ENCODE data around the gene STON2. TPM values are rescaled to one million over a fixed set of nuclear protein-coding genes. Genes with fewer than 3 reads are reported as not detected.
A peak's percentile ranks its signal among the peaks of the same experiment; 100 is the strongest.

The STON2 gene
- total RNA-seq, 1 experiment from 2014 or later = 0.36 TPM

DNA sequence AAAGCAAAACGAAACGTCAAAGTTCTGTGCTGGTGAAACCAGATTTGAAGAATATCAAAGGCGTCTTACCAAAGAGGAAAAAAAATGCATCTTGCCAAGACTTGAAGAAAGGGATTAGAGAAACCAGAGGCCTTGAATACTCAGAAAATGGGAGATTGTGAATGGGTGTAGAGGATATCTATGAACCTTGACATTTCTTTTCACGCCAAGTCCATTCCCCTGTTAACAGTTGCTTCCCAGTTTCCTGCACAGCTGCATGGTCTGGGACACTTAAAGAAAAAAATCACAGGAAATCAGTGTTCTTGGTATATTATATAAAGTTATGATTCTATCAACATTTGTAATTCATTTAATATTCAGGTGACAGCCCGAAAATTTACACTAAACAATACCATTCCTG is 178.0 kb downstream of the STON2 start:
- no peak for TF ChIP-seq POLR2AphosphoS5 (IDR thresholded peaks at IDR 0.05; ENCODE audit: low read depth, low read length)
- no peak for TF ChIP-seq TCF7L2 (IDR thresholded peaks at IDR 0.05; ENCODE audit: low read depth, low read length)
- TF ChIP-seq, protein P1, sequence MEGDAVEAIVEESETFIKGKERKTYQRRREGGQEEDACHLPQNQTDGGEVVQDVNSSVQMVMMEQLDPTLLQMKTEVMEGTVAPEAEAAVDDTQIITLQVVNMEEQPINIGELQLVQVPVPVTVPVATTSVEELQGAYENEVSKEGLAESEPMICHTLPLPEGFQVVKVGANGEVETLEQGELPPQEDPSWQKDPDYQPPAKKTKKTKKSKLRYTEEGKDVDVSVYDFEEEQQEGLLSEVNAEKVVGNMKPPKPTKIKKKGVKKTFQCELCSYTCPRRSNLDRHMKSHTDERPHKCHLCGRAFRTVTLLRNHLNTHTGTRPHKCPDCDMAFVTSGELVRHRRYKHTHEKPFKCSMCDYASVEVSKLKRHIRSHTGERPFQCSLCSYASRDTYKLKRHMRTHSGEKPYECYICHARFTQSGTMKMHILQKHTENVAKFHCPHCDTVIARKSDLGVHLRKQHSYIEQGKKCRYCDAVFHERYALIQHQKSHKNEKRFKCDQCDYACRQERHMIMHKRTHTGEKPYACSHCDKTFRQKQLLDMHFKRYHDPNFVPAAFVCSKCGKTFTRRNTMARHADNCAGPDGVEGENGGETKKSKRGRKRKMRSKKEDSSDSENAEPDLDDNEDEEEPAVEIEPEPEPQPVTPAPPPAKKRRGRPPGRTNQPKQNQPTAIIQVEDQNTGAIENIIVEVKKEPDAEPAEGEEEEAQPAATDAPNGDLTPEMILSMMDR (IDR thresholded peaks at IDR 0.05) = no peak
- TF ChIP-seq SIN3A (IDR thresholded peaks at IDR 0.05; ENCODE audit: borderline replicate concordance, insufficient read depth, low read depth, low read length) = no peak
- TF ChIP-seq, protein P2, sequence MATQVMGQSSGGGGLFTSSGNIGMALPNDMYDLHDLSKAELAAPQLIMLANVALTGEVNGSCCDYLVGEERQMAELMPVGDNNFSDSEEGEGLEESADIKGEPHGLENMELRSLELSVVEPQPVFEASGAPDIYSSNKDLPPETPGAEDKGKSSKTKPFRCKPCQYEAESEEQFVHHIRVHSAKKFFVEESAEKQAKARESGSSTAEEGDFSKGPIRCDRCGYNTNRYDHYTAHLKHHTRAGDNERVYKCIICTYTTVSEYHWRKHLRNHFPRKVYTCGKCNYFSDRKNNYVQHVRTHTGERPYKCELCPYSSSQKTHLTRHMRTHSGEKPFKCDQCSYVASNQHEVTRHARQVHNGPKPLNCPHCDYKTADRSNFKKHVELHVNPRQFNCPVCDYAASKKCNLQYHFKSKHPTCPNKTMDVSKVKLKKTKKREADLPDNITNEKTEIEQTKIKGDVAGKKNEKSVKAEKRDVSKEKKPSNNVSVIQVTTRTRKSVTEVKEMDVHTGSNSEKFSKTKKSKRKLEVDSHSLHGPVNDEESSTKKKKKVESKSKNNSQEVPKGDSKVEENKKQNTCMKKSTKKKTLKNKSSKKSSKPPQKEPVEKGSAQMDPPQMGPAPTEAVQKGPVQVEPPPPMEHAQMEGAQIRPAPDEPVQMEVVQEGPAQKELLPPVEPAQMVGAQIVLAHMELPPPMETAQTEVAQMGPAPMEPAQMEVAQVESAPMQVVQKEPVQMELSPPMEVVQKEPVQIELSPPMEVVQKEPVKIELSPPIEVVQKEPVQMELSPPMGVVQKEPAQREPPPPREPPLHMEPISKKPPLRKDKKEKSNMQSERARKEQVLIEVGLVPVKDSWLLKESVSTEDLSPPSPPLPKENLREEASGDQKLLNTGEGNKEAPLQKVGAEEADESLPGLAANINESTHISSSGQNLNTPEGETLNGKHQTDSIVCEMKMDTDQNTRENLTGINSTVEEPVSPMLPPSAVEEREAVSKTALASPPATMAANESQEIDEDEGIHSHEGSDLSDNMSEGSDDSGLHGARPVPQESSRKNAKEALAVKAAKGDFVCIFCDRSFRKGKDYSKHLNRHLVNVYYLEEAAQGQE (IDR thresholded peaks at IDR 0.05; ENCODE audit: insufficient read depth in 1 of 2, low read depth in 2 of 2, low read length in 1 of 2) = no peak
- BruUV-seq (replicated peaks) = no TSS peak
- in situ Hi-C loops (cut with HindIII; ENCODE audit: low pct_unique_long_range_greater_than_20kb, low sequenced_read_pairs) (no loop called here), intact Hi-C loops (cut with micrococcal nuclease; ENCODE audit: unreplicated experiment) (no loop called here)
- peaks cover 7% of the 10 kb centered on the region for H3K4me1 ChIP-seq (ENCODE audit: control insufficient read depth, insufficient read depth, low read length)
- H3K27me3 ChIP-seq (ENCODE audit: control insufficient read depth, insufficient read depth, low read length) = no peaks in the 10 kb centered on the region
- ChIA-PET POLR2A (no interaction called here), CTCF (no interaction called here)
- no peak for DNase-seq (ENCODE audit: low read depth, low spot score)
- peak overlapping the region; percentile 91 for H3K27ac ChIP-seq (ENCODE audit: low read length)
- H3K9me3 ChIP-seq (ENCODE audit: control insufficient read depth, insufficient read depth, low read depth, low read length) = no peaks in the 10 kb centered on the region
- H3K4me3 ChIP-seq (ENCODE audit: low read depth in 2 of 2, low read length in 2 of 2) = peak overlapping the region; percentile 61 to 70; a peak in 2 of 4 replicates
- no peaks in the 10 kb centered on the region; the same call in 1 of the 2 replicates for H3K36me3 ChIP-seq (ENCODE audit: control insufficient read depth, insufficient read depth, low read length)
- ATAC-seq = no peak

DNA sequence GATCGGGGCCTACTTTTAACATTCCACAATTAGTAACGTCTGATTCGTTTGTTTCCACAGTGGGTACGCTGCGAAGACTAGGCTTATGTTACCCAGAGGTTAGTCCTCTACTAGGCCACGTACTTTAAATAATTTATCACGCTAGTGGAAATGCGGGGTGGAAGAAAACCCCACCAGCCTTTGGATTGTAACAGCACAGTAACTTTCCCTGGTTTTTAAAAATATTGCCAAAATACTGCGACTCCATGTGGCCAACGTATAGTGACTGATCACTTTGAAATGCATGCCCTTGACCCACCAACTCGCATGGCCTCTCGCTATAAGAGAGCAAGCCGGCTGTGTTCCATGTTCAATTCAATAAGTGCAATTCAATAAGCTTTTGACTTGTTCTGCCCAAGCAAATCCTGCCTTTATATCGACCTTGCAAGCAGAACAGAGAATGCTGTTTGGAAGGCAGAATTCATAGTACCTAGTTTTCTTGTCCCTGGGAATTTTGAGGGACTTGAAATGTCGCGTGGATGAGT is 178.5 kb downstream of the STON2 start:
- H3K36me3 ChIP-seq (ENCODE audit: control insufficient read depth, insufficient read depth, low read length) = no peaks in the 10 kb centered on the region; the same call in 1 of the 2 replicates
- no peaks in the 10 kb centered on the region for H3K9me3 ChIP-seq (ENCODE audit: control insufficient read depth, insufficient read depth, low read depth, low read length)
- peak; percentile 5 for DNase-seq (ENCODE audit: low read depth, low spot score)
- ATAC-seq = no peak
- ChIA-PET POLR2A (no interaction called here), CTCF (no interaction called here)
- H3K27ac ChIP-seq (ENCODE audit: low read length) = peak overlapping the region; percentile 91
- BruUV-seq (replicated peaks) = TSS peak; percentile 87
- in situ Hi-C loops (cut with HindIII; ENCODE audit: low pct_unique_long_range_greater_than_20kb, low sequenced_read_pairs) = no loop called here
- peak overlapping the region; percentile 61 to 70 for H3K4me3 ChIP-seq (ENCODE audit: low read depth in 2 of 2, low read length in 2 of 2)
- intact Hi-C loops (cut with micrococcal nuclease; ENCODE audit: unreplicated experiment) = no loop called here
- no peaks in the 10 kb centered on the region for H3K27me3 ChIP-seq (ENCODE audit: control insufficient read depth, insufficient read depth, low read length)
- TF ChIP-seq, protein P1 (IDR thresholded peaks at IDR 0.05) = no peak
- TF ChIP-seq, protein P2 (IDR thresholded peaks at IDR 0.05; ENCODE audit: insufficient read depth in 1 of 2, low read depth in 2 of 2, low read length in 1 of 2) = no peak
- no peak for TF ChIP-seq TCF7L2 (IDR thresholded peaks at IDR 0.05; ENCODE audit: low read depth, low read length)
- TF ChIP-seq POLR2AphosphoS5 (IDR thresholded peaks at IDR 0.05; ENCODE audit: low read depth, low read length) = 0 out of 2 replicates have a peak, but pooled peaks have one; percentile 1
- no peak for TF ChIP-seq SIN3A (IDR thresholded peaks at IDR 0.05; ENCODE audit: borderline replicate concordance, insufficient read depth, low read depth, low read length)
- H3K4me1 ChIP-seq (ENCODE audit: control insufficient read depth, insufficient read depth, low read length) = peaks cover 7% of the 10 kb centered on the region
